Measurements from ENCODE around the gene TEAD4. TPM values are rescaled to one million over a fixed set of nuclear protein-coding genes. Genes with fewer than 3 reads are reported as not detected.

The TEAD4 gene
- total RNA-seq, 1 donor from 2014 or later = 8.8 TPM

GRCh38 chr12:3071107-3071506 lies 111.9 kb downstream of the TEAD4 start:
- peaks cover 12% of the 10 kb centered on the region for H3K4me1 Mint-ChIP-seq
- no peaks in the 10 kb centered on the region for H3K36me3 Mint-ChIP-seq
- Histone ChIP-seq H4K20me1 (ENCODE audit: low read depth) (no peaks in the 10 kb centered on the region), H3K9ac (no peak overlapping the region), H3K27ac (no peak overlapping the region), H3K27me3 (peaks cover 9% of the 10 kb centered on the region), H3K4me3 (no peak overlapping the region), H3K4me1 (peaks cover 5% of the 10 kb centered on the region), H2AFZ (replicated peaks) (no peak overlapping the region), H3K4me2 (no peak overlapping the region), H3K79me2 (ENCODE audit: low read depth) (no peaks in the 10 kb centered on the region), H3K36me3 (no peaks in the 10 kb centered on the region), H3F3A (ENCODE audit: low read depth) (no peaks in the 10 kb centered on the region), H3K9me3 (ENCODE audit: low read depth) (no peaks in the 10 kb centered on the region)
- H3K9me3 Mint-ChIP-seq = no peaks in the 10 kb centered on the region
- TF ChIP-seq EZH2phosphoT487 (IDR thresholded peaks at IDR 0.05) (no peak), EZH2 (IDR thresholded peaks at IDR 0.05) (no peak), CTCF (IDR thresholded peaks at IDR 0.05) (no peak)
- H3K27me3 Mint-ChIP-seq (ENCODE audit: insufficient read depth, low read depth) = peaks cover 7% of the 10 kb centered on the region
- no peak for DNase-seq (ENCODE audit: low spot score)
- H3K4me3 Mint-ChIP-seq = no peak overlapping the region
- no peak overlapping the region for H3K27ac Mint-ChIP-seq

GRCh38 chr12:3071710-3072109 lies 112.5 kb downstream of the TEAD4 start:
- DNase-seq (ENCODE audit: low spot score) = no peak
- H4K20me1 ChIP-seq (ENCODE audit: low read depth) = no peaks in the 10 kb centered on the region
- no peak overlapping the region for H3K9ac ChIP-seq
- no peak overlapping the region for H3K4me3 Mint-ChIP-seq
- no peaks in the 10 kb centered on the region for H3K36me3 ChIP-seq
- no peaks in the 10 kb centered on the region for H3K9me3 Mint-ChIP-seq
- peaks cover 15% of the 10 kb centered on the region for H3K27me3 ChIP-seq
- TF ChIP-seq CTCF (IDR thresholded peaks at IDR 0.05) = no peak
- TF ChIP-seq EZH2phosphoT487 (IDR thresholded peaks at IDR 0.05) = no peak
- TF ChIP-seq EZH2 (IDR thresholded peaks at IDR 0.05) = no peak
- H3K27ac Mint-ChIP-seq = no peak overlapping the region
- H3K79me2 ChIP-seq (ENCODE audit: low read depth) = no peaks in the 10 kb centered on the region
- peaks cover 14% of the 10 kb centered on the region for H3K4me1 Mint-ChIP-seq
- no peak overlapping the region for H3K4me2 ChIP-seq
- H2AFZ ChIP-seq (replicated peaks) = no peak overlapping the region
- no peaks in the 10 kb centered on the region for H3K9me3 ChIP-seq (ENCODE audit: low read depth)
- H3K36me3 Mint-ChIP-seq = no peaks in the 10 kb centered on the region
- no peak overlapping the region for H3K27ac ChIP-seq
- peaks cover 5% of the 10 kb centered on the region for H3K4me1 ChIP-seq
- H3K27me3 Mint-ChIP-seq (ENCODE audit: insufficient read depth, low read depth) = peaks cover 9% of the 10 kb centered on the region
- H3K4me3 ChIP-seq = no peak overlapping the region
- no peaks in the 10 kb centered on the region for H3F3A ChIP-seq (ENCODE audit: low read depth)

GRCh38 chr12:3073438-3074250 lies 114.4 kb downstream of the TEAD4 start:
- no peaks in the 10 kb centered on the region for H3K9me3 Mint-ChIP-seq
- TF ChIP-seq EZH2 (IDR thresholded peaks at IDR 0.05) (no peak), CTCF (IDR thresholded peaks at IDR 0.05) (peak; percentile 99), EZH2phosphoT487 (IDR thresholded peaks at IDR 0.05) (no peak)
- no peak overlapping the region for H3K4me2 ChIP-seq
- H3K27me3 ChIP-seq = peaks cover 29% of the 10 kb centered on the region
- H3F3A ChIP-seq (ENCODE audit: low read depth) = peaks cover 9% of the 10 kb centered on the region
- no peaks in the 10 kb centered on the region for H3K36me3 Mint-ChIP-seq
- peaks cover 12% of the 10 kb centered on the region for H3K79me2 ChIP-seq (ENCODE audit: low read depth)
- no peak overlapping the region for H3K9ac ChIP-seq
- H4K20me1 ChIP-seq (ENCODE audit: low read depth) = peaks cover 4% of the 10 kb centered on the region
- DNase-seq (ENCODE audit: low spot score) = peak; percentile 84
- no peak overlapping the region for H2AFZ ChIP-seq (replicated peaks)
- H3K27ac ChIP-seq = no peak overlapping the region
- peaks cover 13% of the 10 kb centered on the region for H3K4me1 ChIP-seq
- peaks cover 19% of the 10 kb centered on the region for H3K4me1 Mint-ChIP-seq
- no peak overlapping the region for H3K27ac Mint-ChIP-seq
- no peaks in the 10 kb centered on the region for H3K9me3 ChIP-seq (ENCODE audit: low read depth)
- peaks cover 6% of the 10 kb centered on the region for H3K27me3 Mint-ChIP-seq (ENCODE audit: insufficient read depth, low read depth)
- H3K4me3 Mint-ChIP-seq = no peak overlapping the region
- no peak overlapping the region for H3K4me3 ChIP-seq
- H3K36me3 ChIP-seq = no peaks in the 10 kb centered on the region

Measured in neural progenitor cell (in vitro differentiated cells).